HepG2 (cell line): ENCODE measurements around the gene KAZN. TPM values are rescaled to one million over a fixed set of nuclear protein-coding genes. Genes with fewer than 3 reads are reported as not detected.

Source experiments
- ATM ChIP-seq: fragments of 450-650 bp; IDR thresholded peaks from 2 replicates; pipeline ENCODE4 v1.7.1; 2017; ENCODE audit warnings: mild to moderate bottlenecking, borderline replicate concordance
- CHD2 ChIP-seq: IDR thresholded peaks from 2 replicates; pipeline ENCODE4 v1.6.1; 2011; ENCODE audit warnings: low read depth, low read length, improper control_type of control experiment
- EHMT2 ChIP-seq: fragments of 200-600 bp; sonication (generic); IDR thresholded peaks from 2 replicates; pipeline ENCODE4 v1.7.0; 2017; ENCODE audit warnings: antibody characterized with exemption, low read depth, low read length, borderline replicate concordance
- FOXA3 ChIP-seq: IDR thresholded peaks from 2 replicates; pipeline ENCODE4 v1.6.1; 2016; ENCODE audit warnings: missing genetic modification reagents, missing compliant biosample characterization
- GZF1 ChIP-seq: sonication (generic); formaldehyde crosslinking; IDR thresholded peaks from 2 replicates; pipeline ENCODE4 v1.5.1; 2020; ENCODE audit warnings: mild to moderate bottlenecking, missing genetic modification reagents
- KDM6A ChIP-seq: IDR thresholded peaks from 2 replicates; pipeline ENCODE4 v1.6.1; 2016; ENCODE audit warnings: low read depth
- MATR3 ChIP-seq: sonication (generic); formaldehyde crosslinking; IDR thresholded peaks from 2 replicates; pipeline ENCODE4 v1.4.0; 2020; ENCODE audit warnings: missing genetic modification reagents
- MIXL1 ChIP-seq: IDR thresholded peaks from 2 replicates; pipeline ENCODE4 v1.6.1; 2016
- MTA3 ChIP-seq: sonication (generic); formaldehyde crosslinking; IDR thresholded peaks from 2 replicates; pipeline ENCODE4 v1.4.0; 2020; ENCODE audit warnings: missing genetic modification reagents
- PPARG ChIP-seq: conservative IDR thresholded peaks from 2 replicates; pipeline ENCODE4 v1.6.1; 2016; ENCODE audit warnings: missing biosample characterization, missing genetic modification reagents
- RNF2 ChIP-seq: fragments of 450-650 bp; conservative IDR thresholded peaks from 2 replicates; pipeline ENCODE4 v1.6.1; 2016; ENCODE audit warnings: low read depth
- ZMYM2 ChIP-seq: sonication (generic); formaldehyde crosslinking; IDR thresholded peaks from 2 replicates; pipeline ENCODE4 v1.8.0; 2022; ENCODE audit warnings: mild to moderate bottlenecking, missing genetic modification reagents
- ZNF510 ChIP-seq: sonication (generic); formaldehyde crosslinking; IDR thresholded peaks from 2 replicates; pipeline ENCODE4 v1.4.0; 2020; ENCODE audit warnings: low read depth, mild to moderate bottlenecking, missing genetic modification reagents
- ZNF678 ChIP-seq: sonication (generic); formaldehyde crosslinking; IDR thresholded peaks from 2 replicates; pipeline ENCODE4 v1.4.0; 2020; ENCODE audit warnings: mild to moderate bottlenecking, missing genetic modification reagents
- ZNF737 ChIP-seq: sonication (generic); formaldehyde crosslinking; IDR thresholded peaks from 2 replicates; pipeline ENCODE4 v1.5.0; 2020; ENCODE audit warnings: missing genetic modification reagents, mild to moderate bottlenecking, borderline replicate concordance
- polyA plus RNA-seq, 8 experiments: library from polyadenylated mRNA; depleted of rRNA in 3 of 8; stranded (reverse) in 7 of 8; unstranded in 1 of 8; fragments of >200 nt; fragmentation: Illumina TruSeq in 4 of 8; extraction: Trizol in 4 of 8; gene quantifications; 2 replicates each; pipeline versions ENCODE4 v1.2.1 to v1.2.3, GENCODE V29; 2011 to 2016; ENCODE audit warnings: low read depth in 4 of 8, missing spikeins in 1 of 8, mixed read lengths in 1 of 8; ENCODE audit not compliant: insufficient read depth in 1 of 8
- total RNA-seq, 5 experiments: library from RNA; depleted of rRNA; stranded (reverse); fragments of >200 nt; fragmentation: Illumina TruSeq; extraction: Trizol; gene quantifications; 2 replicates each; pipeline ENCODE4 v1.2.3, GENCODE V29; 2016; ENCODE audit warnings: low read depth in 1 of 5
- TF ChIP-seq, protein P1 (sequence below): fragments of 450-650 bp; IDR thresholded peaks from 2 replicates; pipeline ENCODE4 v1.6.1; 2017; ENCODE audit warnings: mild to moderate bottlenecking
- TF ChIP-seq, protein P2 (sequence below): sonication (generic); formaldehyde crosslinking; IDR thresholded peaks from 2 replicates; pipeline ENCODE4 v1.5.0; 2020; ENCODE audit warnings: mild to moderate bottlenecking, missing genetic modification reagents
- TF ChIP-seq, protein P3 (sequence below): sonication (generic); formaldehyde crosslinking; IDR thresholded peaks from 2 replicates; pipeline ENCODE4 v1.4.0; 2020; ENCODE audit warnings: missing genetic modification reagents, mild to moderate bottlenecking, borderline replicate concordance
- TF ChIP-seq, protein P4 (sequence below): sonication (generic); formaldehyde crosslinking; IDR thresholded peaks from 2 replicates; pipeline ENCODE4 v1.5.1; 2020; ENCODE audit warnings: missing genetic modification reagents, mild to moderate bottlenecking, borderline replicate concordance
- TF ChIP-seq, protein P5 (sequence below): sonication (generic); formaldehyde crosslinking; IDR thresholded peaks from 2 replicates; pipeline ENCODE4 v1.5.1; 2020; ENCODE audit warnings: missing genetic modification reagents, mild to moderate bottlenecking, borderline replicate concordance
- TF ChIP-seq, protein P6 (sequence below): sonication (generic); formaldehyde crosslinking; IDR thresholded peaks from 2 replicates; pipeline ENCODE4 v1.9.0; 2022; ENCODE audit warnings: low read depth, missing genetic modification reagents

Gene KAZN
- total and polyA plus RNA-seq, 2 of the 13 experiments (the other 11 are each of a cell fraction or from before 2014, with no cell fraction given) = 10.4 to 13.5 TPM

DNA sequence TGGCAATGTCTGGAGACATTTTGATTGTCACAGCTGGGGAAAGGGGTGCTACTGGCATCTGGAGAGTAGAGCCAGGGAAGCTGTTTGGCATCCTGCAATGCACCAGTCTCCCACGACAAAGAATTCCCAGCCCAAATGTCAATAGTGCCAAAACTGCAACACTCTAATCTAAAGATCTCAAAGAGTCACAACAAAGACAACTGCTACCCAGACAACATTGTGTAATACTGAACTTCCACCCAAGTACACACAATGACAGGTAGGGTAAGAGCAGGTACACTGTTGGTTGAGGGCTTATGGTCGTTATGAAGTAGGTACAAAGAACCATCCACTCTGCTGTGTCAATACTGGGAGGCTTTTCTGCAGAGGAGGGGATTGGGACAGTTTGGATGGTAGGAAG lies 546.8 kb downstream of the KAZN start (continued):
- no peak for TF ChIP-seq EHMT2
- TF ChIP-seq ATM = no peak
- TF ChIP-seq, protein P1, sequence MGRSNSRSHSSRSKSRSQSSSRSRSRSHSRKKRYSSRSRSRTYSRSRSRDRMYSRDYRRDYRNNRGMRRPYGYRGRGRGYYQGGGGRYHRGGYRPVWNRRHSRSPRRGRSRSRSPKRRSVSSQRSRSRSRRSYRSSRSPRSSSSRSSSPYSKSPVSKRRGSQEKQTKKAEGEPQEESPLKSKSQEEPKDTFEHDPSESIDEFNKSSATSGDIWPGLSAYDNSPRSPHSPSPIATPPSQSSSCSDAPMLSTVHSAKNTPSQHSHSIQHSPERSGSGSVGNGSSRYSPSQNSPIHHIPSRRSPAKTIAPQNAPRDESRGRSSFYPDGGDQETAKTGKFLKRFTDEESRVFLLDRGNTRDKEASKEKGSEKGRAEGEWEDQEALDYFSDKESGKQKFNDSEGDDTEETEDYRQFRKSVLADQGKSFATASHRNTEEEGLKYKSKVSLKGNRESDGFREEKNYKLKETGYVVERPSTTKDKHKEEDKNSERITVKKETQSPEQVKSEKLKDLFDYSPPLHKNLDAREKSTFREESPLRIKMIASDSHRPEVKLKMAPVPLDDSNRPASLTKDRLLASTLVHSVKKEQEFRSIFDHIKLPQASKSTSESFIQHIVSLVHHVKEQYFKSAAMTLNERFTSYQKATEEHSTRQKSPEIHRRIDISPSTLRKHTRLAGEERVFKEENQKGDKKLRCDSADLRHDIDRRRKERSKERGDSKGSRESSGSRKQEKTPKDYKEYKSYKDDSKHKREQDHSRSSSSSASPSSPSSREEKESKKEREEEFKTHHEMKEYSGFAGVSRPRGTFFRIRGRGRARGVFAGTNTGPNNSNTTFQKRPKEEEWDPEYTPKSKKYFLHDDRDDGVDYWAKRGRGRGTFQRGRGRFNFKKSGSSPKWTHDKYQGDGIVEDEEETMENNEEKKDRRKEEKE = no peak
- TF ChIP-seq, protein P2, sequence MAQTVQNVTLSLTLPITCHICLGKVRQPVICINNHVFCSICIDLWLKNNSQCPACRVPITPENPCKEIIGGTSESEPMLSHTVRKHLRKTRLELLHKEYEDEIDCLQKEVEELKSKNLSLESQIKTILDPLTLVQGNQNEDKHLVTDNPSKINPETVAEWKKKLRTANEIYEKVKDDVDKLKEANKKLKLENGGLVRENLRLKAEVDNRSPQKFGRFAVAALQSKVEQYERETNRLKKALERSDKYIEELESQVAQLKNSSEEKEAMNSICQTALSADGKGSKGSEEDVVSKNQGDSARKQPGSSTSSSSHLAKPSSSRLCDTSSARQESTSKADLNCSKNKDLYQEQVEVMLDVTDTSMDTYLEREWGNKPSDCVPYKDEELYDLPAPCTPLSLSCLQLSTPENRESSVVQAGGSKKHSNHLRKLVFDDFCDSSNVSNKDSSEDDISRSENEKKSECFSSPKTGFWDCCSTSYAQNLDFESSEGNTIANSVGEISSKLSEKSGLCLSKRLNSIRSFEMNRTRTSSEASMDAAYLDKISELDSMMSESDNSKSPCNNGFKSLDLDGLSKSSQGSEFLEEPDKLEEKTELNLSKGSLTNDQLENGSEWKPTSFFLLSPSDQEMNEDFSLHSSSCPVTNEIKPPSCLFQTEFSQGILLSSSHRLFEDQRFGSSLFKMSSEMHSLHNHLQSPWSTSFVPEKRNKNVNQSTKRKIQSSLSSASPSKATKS = no peak
- TF ChIP-seq ZNF737 = no peak
- TF ChIP-seq MIXL1 = 0 out of 2 replicates have a peak, but pooled peaks have one; percentile 42
- TF ChIP-seq, protein P3, sequence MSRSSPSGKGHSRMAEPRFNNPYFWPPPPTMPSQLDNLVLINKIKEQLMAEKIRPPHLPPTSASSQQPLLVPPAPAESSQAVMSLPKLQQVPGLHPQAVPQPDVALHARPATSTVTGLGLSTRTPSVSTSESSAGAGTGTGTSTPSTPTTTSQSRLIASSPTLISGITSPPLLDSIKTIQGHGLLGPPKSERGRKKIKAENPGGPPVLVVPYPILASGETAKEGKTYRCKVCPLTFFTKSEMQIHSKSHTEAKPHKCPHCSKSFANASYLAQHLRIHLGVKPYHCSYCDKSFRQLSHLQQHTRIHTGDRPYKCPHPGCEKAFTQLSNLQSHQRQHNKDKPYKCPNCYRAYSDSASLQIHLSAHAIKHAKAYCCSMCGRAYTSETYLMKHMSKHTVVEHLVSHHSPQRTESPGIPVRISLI = no peak
- TF ChIP-seq GZF1 (CRISPR knock-in tag) = no peak
- TF ChIP-seq PPARG (CRISPR knock-in tag) = peak; percentile 82
- TF ChIP-seq RNF2 = no peak
- TF ChIP-seq FOXA3 (CRISPR knock-in tag) = peak; percentile 87
- TF ChIP-seq, protein P4, sequence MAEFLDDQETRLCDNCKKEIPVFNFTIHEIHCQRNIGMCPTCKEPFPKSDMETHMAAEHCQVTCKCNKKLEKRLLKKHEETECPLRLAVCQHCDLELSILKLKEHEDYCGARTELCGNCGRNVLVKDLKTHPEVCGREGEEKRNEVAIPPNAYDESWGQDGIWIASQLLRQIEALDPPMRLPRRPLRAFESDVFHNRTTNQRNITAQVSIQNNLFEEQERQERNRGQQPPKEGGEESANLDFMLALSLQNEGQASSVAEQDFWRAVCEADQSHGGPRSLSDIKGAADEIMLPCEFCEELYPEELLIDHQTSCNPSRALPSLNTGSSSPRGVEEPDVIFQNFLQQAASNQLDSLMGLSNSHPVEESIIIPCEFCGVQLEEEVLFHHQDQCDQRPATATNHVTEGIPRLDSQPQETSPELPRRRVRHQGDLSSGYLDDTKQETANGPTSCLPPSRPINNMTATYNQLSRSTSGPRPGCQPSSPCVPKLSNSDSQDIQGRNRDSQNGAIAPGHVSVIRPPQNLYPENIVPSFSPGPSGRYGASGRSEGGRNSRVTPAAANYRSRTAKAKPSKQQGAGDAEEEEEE (CRISPR knock-in tag) = 0 out of 2 replicates have a peak, but pooled peaks have one; percentile 9
- no peak for TF ChIP-seq CHD2
- TF ChIP-seq MTA3 (CRISPR knock-in tag) = no peak
- peak; percentile 71 for TF ChIP-seq KDM6A (CRISPR knock-in tag)
- no peak for TF ChIP-seq ZMYM2 (CRISPR knock-in tag)
- no peak for TF ChIP-seq MATR3
- no peak for TF ChIP-seq ZNF510 (CRISPR knock-in tag)
- no peak for TF ChIP-seq ZNF678 (CRISPR knock-in tag)
- TF ChIP-seq, protein P5, sequence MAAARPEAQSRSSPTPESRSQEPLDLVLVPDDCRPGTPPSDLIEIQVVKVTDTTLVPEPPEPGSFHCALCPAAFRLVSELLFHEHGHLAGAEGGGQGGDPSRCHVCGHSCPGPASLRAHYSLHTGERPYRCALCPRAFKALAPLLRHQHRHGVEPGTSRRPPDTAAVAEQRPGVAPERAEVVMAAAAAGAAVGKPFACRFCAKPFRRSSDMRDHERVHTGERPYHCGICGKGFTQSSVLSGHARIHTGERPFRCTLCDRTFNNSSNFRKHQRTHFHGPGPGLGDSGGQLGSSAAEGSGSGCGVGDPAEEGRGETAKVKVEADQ (CRISPR knock-in tag) = peak; percentile 79; the same call in 1 of the 2 replicates
- TF ChIP-seq, protein P6, sequence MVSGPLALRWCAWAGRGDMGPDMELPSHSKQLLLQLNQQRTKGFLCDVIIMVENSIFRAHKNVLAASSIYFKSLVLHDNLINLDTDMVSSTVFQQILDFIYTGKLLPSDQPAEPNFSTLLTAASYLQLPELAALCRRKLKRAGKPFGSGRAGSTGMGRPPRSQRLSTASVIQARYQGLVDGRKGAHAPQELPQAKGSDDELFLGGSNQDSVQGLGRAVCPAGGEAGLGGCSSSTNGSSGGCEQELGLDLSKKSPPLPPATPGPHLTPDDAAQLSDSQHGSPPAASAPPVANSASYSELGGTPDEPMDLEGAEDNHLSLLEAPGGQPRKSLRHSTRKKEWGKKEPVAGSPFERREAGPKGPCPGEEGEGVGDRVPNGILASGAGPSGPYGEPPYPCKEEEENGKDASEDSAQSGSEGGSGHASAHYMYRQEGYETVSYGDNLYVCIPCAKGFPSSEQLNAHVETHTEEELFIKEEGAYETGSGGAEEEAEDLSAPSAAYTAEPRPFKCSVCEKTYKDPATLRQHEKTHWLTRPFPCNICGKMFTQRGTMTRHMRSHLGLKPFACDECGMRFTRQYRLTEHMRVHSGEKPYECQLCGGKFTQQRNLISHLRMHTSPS (CRISPR knock-in tag) = peak; percentile 67; the same call in 1 of the 2 replicates
